HEK293T (cell line): Measurements from ENCODE around the gene SETD2.
"Not testable (repeated sequence)": the region's sequence is repeated elsewhere in the genome, so short reads cannot be mapped to it uniquely, and the experiment has no call there.

Experiments used
- ARNT ChIP-seq: fragments of 450-650 bp; IDR thresholded peaks from 2 replicates; pipeline ENCODE4 v1.6.1; 2017; ENCODE audit warnings: mild to moderate bottlenecking
- BHLHE40 ChIP-seq: fragments of 450-650 bp; IDR thresholded peaks from 2 replicates; pipeline ENCODE4 v1.6.1; 2016; ENCODE audit warnings: mild to moderate bottlenecking, moderate library complexity, borderline replicate concordance
- CTBP1 ChIP-seq: fragments of 450-650 bp; IDR thresholded peaks from 2 replicates; pipeline ENCODE4 v1.6.1; 2016; ENCODE audit warnings: borderline replicate concordance
- ELF4 ChIP-seq: fragments of 450-650 bp; IDR thresholded peaks from 2 replicates; pipeline ENCODE4 v1.6.1; 2017; ENCODE audit warnings: antibody characterized with exemption
- FOXA1 ChIP-seq: fragments of 450-650 bp; IDR thresholded peaks from 2 replicates; pipeline ENCODE4 v1.6.1; 2016; ENCODE audit warnings: mild to moderate bottlenecking
- FOXK2 ChIP-seq: fragments of 450-650 bp; IDR thresholded peaks from 2 replicates; pipeline ENCODE4 v1.6.1; 2016; ENCODE audit warnings: mild to moderate bottlenecking
- FOXM1 ChIP-seq: fragments of 450-650 bp; IDR thresholded peaks from 2 replicates; pipeline ENCODE4 v1.6.1; 2017; ENCODE audit warnings: mild to moderate bottlenecking, borderline replicate concordance
- HDGF ChIP-seq: fragments of 450-650 bp; IDR thresholded peaks from 2 replicates; pipeline ENCODE4 v1.6.1; 2017; ENCODE audit warnings: antibody characterized with exemption, borderline replicate concordance
- SUZ12 ChIP-seq: fragments of 450-650 bp; IDR thresholded peaks from 2 replicates; pipeline ENCODE4 v1.6.1; 2016; ENCODE audit warnings: mild to moderate bottlenecking

DNA sequence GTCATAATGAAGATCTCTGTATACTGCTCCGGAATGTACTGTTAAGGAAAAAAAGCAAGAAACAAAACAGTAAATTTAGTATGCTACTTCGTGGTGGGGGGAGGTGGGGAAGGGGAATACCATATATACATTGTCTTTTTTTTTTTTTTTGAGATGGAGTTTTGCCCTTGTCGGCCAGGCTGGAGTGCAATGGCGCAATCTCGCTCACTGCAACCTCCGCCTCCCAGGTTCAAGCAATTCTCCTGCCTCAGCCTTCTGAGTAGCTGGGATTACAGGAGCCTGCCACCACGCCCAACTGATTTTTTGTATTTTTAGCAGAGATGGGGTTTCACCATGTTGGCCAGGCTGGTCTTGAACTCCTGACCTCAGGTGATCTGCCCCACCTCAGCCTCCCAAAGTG, 21.4 kb downstream of the SETD2 start:
- not testable (repeated sequence) for TF ChIP-seq BHLHE40, SUZ12, ELF4, CTBP1, FOXM1, FOXK2, FOXA1, ARNT, HDGF
